HL-60 (cell line): ENCODE data around the gene ANKS1A.

Experiments used
- CTCF ChIP-seq: IDR thresholded peaks from one replicate; pipeline ENCODE4 v1.5.1; 2011; ENCODE audit warnings: low read length, control low read depth, inconsistent platforms; ENCODE audit not compliant: insufficient read depth
- POLR2AphosphoS5 ChIP-seq: IDR thresholded peaks from 2 replicates; pipeline ENCODE4 v1.6.1; 2012; ENCODE audit warnings: low read depth
- REST ChIP-seq: IDR thresholded peaks from 2 replicates; pipeline ENCODE4 v1.6.1; 2012; ENCODE audit warnings: low read depth; ENCODE audit not compliant: insufficient replicate concordance

- TF ChIP-seq CTCF (no peak), REST (no peak), POLR2AphosphoS5 (no peak)
These were observed 40.4 kb downstream of the ANKS1A start for GRCh38 chr6:34929241-34929978.
